Right ventricle myocardium inferior (tissue), 1 donor: ENCODE results near the gene GRB2. TPM values are rescaled to one million over a fixed set of nuclear protein-coding genes. Genes with fewer than 3 reads are reported as not detected.
"Not testable (repeated sequence)": the region's sequence is repeated elsewhere in the genome, so short reads cannot be mapped to it uniquely, and the experiment has no call there.

Experiments
- ATAC-seq: fragments of 200-7000 bp; cut with Tn5 transposase; one replicate; pipeline ENCODE4 v1.9.1; 2020; ENCODE audit warnings: mild to moderate bottlenecking, moderate library complexity
- DNase-seq: peaks from one replicate; pipeline ENCODE4 v3.0.0; 2021; ENCODE audit errors: missing footprints
- intact Hi-C: fragments of 100-400 bp; cut with DNase I; formaldehyde crosslinking; loops from one replicate; pipeline ENCODE4 v1.11.0; 2022
- total RNA-seq: library from RNA; stranded (reverse); fragmentation: NEBNext Ultra II Directional; extraction: Animal tissue kit (Norgen Biotek cat#: 25700); gene quantifications from one replicate; pipeline ENCODE4 v1.2.1, GENCODE V29; 2021
- donor health status: DM: no; HTN: yes; CAD: no; lungs with severe emphysema.

The GRB2 gene
- total RNA-seq, 1 donor from 2014 or later, result 59.0 TPM

DNA sequence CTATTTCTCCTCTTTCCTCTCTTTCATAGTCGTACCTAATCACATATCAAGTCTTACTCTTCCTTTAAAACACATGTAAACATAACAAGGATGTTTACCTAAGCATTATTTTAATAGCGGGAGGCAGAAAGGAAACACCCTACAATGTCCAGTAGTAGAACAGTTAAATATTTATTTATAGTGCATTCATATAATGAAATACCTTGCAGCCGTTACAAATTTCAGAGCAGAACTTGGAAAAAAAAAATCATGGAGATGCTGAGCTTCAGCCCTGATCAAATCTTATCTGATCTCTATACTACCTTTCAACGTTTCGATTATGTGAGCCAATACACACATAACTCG lies 39.6 kb downstream of the GRB2 start:
- DNase-seq, result no peak
- intact Hi-C loops, result no loop called here
- ATAC-seq, result no peak

DNA sequence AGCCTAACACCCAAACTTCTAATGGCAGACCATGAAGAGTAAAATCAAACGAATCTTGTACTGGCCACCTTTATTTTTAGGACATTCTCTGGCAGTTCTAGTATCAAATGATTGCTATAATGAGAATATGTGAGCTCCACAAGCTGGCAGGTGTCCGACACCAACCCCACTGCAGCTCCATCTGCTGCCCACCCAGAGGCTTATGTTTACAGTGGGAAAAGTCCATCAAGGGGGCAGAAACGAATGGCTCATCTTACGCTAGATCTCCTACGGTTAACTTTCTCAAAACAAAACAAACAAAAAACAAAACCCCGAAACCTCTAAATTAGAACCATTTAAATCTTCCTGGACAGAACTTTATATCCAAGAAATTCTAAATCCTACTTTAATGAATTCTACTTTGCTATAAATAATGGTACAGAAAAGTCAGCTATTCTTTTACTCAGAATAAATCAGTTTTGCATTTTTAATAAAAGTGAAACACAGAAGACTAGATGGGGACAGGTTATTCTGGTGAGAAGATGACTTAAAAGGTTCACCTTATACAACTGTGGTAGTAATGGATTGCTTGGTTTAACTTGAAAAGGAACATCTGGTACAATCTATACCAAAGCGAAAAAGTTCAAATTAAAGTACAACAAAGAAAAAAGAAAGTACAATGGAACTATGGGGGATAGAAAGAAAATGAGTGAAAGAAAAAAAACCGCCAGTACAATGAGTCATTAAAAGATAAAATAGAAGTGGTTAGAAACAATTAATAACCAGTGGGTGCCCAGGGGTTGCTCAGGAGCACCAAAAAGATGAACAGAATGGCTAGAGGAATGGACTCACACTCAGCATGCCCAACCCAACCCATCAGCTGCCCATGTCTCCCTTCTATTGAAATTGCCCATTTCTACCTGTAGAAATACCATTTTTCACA lies 40.2 kb downstream of the GRB2 start:
- intact Hi-C loops, result no loop called here

DNA sequence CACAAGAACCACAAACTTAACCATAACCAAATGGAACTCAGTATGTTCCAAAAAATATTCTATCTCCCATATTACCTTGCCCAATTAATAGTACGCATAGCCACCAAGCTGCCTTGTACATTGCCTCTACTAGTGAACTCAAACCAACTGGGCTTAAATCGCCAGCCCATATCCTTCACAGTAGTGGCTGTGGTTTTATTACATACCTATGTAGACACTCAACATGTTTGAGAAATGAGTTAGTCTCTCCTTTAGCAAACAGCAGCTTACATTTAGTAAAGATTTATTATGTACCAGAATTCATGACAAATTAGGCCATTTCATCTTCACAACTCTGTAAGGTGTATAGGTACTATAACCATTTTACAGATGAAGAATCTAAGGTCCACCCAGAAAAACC lies 41.4 kb downstream of the GRB2 start:
- DNase-seq (no peak), ATAC-seq (no peak)
- intact Hi-C loops, result no loop called here

More for the DNA sequence above, 40.2 kb downstream of the GRB2 start:
- ATAC-seq (no peak), DNase-seq (no peak)

- intact Hi-C loops, result no loop called here
- DNase-seq (no peak), ATAC-seq (no peak)
Measured at GRCh38 chr17:75361996-75362395, 43.5 kb downstream of the GRB2 start.

DNA sequence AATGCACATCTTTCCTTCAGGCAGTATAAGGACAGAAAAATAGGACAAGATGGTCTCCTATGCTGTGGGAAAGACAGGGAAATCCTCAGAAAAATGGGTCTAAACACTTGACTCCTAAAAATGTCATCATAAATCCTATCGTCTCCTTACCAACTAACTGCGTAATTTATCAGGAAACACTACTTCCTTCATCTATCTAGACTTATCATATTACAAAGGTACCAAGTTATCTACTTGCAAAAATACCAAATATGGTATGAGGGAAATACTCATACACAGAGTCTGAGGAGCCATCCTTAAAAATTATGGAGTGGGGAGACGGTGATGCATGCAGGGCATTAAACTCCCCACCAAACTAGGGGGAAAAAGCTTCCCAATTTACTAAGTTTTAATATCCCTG lies 44.1 kb downstream of the GRB2 start:
- ATAC-seq (no peak), DNase-seq (no peak)
- intact Hi-C loops, result no loop called here

DNA sequence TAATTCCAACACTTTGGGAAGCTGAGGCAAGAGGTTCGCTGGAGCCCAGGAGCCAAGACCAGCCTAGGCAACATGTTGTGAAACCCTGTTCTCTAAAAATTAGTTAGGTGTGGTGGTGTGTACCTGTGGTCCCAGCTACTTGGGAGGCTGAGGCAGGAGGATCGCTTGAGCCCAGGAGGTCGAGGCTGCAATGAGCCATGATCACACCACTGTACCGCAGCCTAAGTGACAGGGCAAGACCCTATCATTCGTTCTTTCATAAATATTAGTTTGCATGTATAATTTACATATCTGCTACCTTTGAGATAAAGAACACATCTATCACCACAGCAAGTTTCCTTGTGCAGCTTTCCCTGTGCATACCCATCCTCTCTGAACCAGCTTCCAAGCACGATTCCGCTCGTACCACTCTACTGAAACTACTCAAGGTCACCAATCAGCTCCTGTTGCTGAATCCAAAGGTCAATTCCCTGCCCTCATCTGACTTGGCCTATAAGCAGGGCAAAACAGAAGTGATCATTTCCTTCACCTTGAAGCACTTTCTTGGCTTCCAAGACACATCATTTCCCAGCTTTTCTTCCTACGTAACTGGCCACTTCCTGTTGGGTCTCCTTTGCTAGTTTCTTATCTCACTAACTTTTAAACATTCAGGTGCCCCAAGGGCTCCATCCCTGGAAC lies 49.1 kb downstream of the GRB2 start:
- DNase-seq, result no peak

DNA sequence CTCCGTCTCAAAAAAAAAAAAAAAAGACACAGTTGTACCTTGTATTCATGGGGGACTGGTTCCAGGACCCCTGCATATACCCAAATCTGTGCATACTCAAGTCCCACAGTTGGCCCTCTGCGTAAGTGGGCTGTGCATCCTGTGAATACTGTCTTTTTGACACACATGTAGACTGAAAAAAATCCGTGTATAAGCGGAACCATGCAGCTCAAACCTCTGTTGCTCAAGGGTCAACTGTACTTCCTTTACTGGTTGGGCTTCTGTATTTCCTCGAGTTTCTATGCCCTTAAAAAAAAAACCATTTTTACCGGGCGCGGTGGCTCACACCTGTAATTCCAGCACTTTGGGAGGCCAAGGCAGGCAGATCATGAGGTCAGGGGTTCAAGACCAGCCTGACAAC lies 52.3 kb downstream of the GRB2 start:
- ATAC-seq (no peak), DNase-seq (no peak)
- intact Hi-C loops, result no loop called here

More for the DNA sequence above, 49.1 kb downstream of the GRB2 start:
- intact Hi-C loops, result no loop called here
- ATAC-seq, result no peak

DNA sequence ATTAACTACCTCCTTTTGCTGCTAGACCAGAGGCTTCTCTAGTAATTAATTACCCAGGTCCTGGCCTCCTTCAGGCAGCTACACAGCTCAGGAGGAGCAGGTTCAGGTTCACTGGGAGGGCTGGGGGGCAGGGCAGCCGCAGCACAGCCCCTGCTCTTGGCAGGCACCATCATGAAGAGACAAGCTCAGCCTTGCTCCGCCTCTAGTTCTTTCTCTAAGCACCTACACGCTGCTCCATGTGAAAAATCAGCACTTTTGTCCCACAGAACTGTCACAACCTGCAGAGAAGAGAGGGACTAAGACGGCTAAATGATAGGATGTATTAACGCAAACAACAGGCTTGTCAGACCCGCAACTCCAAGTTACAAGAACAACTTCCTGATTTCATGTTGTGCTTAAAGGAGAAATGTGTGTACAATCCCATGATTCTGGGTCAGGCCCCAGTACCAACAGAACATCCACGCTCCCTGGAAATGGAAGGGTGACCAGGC lies 53.4 kb downstream of the GRB2 start:
- ATAC-seq (no peak), DNase-seq (no peak)
- intact Hi-C loops, result no loop called here

DNA sequence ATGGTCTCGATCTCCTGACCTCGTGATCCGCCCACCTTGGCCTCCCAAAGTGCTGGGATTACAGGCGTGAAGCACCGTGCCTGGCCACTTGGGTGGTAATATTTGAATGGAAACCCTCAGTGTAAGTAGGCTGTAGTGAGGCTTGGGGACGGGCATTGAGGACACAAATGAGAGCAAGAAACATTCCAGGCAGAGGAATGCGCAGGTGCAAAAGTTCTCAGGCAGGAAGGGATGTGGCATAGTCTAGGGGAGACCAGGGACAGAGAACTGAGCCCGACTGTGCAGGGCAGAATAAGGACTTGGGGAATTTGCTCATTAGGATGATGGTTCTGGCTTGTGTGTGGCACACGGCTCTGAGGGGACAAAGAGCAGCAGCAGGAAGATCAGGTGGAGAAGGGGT lies 54.8 kb downstream of the GRB2 start:
- intact Hi-C loops, result no loop called here
- no peak for ATAC-seq
- no peak for DNase-seq

GRCh38 chr17:75350029-75350428 lies 55.4 kb downstream of the GRB2 start:
- DNase-seq (no peak), ATAC-seq (no peak)
- intact Hi-C loops, result no loop called here

DNA sequence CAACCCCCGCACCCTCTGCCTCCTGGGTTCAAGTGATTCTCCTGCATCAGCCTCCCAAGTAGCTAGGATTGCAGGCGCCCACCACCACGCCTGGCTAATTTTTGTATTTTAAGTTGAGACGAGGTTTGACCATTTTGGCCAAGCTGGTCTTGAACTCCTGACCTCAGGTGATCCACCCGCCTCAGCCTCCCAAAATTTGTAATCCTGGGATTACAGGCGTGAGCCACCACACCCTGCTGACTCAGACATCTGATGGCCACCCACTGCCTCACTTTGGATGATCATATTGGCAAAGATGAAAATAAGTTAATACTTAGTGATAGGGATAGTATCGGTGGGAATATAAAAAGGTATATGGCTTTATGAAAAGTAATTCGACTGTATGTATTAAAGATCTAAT lies 55.9 kb downstream of the GRB2 start:
- ATAC-seq (no peak), DNase-seq (no peak)
- intact Hi-C loops, result no loop called here

GRCh38 chr17:75348386-75349012 lies 57.0 kb downstream of the GRB2 start:
- DNase-seq, result no peak
- no peak for ATAC-seq
- intact Hi-C loops, result no loop called here

DNA sequence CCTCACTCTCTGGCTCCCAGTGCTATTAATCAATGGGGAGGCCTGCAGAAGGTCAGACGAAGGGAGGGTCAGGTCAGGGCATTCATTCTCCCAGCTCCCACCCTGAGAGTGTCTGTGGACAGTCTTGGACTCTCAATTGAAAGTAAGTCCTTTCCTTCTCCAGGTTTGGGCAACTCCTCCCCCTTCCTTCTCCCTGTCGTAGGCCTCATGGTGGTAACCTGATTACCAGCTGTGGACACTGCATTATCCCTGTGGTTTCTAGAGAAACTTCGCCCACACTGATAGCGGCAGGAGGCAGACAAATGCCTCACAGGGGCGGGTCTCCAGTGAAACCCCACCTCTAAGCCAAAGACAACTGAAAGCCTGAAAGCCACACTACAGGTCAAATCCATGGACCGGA lies 58.6 kb downstream of the GRB2 start:
- ATAC-seq (peak; percentile 18), DNase-seq (no peak)
- intact Hi-C loops, result no loop called here

- ATAC-seq, intact Hi-C loops, DNase-seq: not testable (repeated sequence)
Measured at GRCh38 chr17:75346368-75346767, 59.1 kb downstream of the GRB2 start.

- ATAC-seq, result no peak
- intact Hi-C loops, result no loop called here
- no peak for DNase-seq
Measured at GRCh38 chr17:75345514-75346167, 59.8 kb downstream of the GRB2 start.

DNA sequence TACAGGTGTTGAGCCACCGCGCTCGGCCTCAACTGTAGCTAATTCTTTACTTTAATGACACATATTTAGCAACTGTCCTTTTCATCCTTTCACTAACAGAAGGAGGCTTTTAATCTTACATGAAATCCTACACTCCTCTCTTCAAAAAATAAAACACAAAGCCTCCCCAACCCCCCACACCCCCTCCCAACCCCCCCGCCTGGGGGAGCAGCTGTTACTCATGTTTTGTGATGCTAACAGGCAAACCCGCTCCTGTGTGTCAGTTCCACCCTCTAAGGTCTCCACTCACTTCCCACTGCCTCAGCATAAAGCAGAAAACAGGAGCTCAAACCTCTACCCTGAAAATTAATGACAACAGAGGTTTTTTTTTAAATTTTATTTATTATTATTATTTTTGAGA lies 60.8 kb downstream of the GRB2 start:
- ATAC-seq (no peak), DNase-seq (no peak)
- intact Hi-C loops, result no loop called here

DNA sequence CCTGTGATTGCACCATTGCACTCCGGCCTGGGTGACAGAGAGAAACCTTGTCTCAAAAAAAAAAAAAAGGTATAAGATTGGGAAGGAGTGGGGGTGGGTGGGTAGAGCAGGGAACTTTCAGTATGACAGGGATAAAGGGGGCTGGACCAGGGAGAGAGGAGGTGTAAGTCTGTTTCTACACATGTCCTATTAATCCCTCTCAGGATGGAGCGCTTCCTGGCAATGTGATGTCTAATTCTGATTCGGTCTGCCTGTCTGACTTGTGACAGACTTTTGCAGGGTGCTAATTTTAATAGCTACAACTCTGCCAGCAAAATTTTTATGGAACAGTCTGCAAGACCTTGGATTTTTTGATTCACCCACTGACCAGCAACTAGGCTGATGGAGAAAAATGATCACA lies 62.5 kb downstream of the GRB2 start:
- no peak for DNase-seq
- ATAC-seq, result no peak
- intact Hi-C loops, result no loop called here

DNA sequence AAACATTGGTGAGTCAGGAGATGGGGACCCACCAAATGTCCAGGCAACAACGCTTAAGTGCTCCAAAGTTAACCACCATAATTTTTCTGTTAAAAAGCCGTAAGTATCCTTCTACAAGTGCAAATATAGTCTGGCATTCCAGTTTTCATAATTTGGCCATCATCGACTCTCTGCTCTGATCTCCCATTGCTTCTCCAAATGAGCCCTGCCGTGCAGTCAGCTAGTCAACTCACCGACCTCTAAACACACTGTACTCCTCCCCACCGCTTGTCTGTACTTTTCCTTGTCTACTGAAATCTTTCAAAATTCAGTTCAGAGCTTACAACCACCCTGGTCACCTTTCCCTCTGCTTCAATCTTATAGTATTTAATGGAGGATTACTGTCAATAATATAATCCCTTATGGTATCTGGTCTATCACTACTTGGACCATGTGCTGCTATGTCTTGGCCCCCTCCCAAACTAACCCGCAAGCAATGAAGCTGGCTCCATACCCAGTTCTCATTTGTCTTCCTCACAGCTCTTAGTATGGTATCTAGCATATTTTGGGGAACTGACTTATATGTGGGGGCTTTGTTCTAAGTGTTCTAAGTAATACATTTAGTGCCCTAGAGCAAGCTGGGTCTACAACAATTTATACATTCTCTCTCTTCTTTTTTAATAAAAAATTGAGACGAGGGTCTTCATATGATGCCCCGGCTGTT lies 63.5 kb downstream of the GRB2 start:
- no peak for ATAC-seq
- DNase-seq, result no peak
- intact Hi-C loops, result no loop called here

DNA sequence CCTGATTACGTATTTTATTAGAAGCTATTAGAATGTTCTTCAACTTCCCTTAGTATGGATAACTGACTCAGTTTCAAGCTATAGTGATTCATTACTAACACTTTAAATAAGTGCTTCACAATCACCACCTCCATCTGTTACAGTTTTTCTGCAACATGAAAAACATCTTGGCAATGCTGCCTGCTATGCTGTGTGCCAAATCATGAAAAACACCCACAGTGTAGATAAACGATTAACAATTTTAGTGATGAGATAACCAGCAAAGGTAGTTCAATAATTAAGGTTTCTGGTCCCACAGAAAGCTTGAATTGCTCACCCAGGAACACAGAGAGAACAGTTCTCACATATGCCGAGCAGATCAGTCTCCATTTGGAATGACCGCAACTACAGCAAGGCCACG lies 64.8 kb downstream of the GRB2 start:
- intact Hi-C loops, result no loop called here
- DNase-seq (no peak), ATAC-seq (no peak)
